K562 (cell line): ENCODE measurements around the gene UNC50.
"Not testable (repeated sequence)": the region's sequence is repeated elsewhere in the genome, so short reads cannot be mapped to it uniquely, and the experiment has no call there.

Experiments used
- BRCA1 ChIP-seq, 2 experiments: fragments of 450-650 bp in 1 of 2; sonication (generic) in 1 of 2; formaldehyde crosslinking in 1 of 2; IDR thresholded peaks; 2 replicates each; pipeline versions ENCODE4 v1.5.0 to v1.6.1; 2017 to 2020; ENCODE audit warnings: mild to moderate bottlenecking in 1 of 2, missing genetic modification reagents in 1 of 2
- EP300 ChIP-seq: IDR thresholded peaks from 2 replicates; pipeline ENCODE4 v1.6.1; 2012; ENCODE audit warnings: low read length, improper control_type of control experiment
- ESRRB ChIP-seq: fragments of 250-450 bp; sonication (Bioruptor Pico); IDR thresholded peaks from 2 replicates; pipeline ENCODE4 v1.5.0; 2020; ENCODE audit warnings: mild to moderate bottlenecking, moderate library complexity, borderline replicate concordance
- MEF2D ChIP-seq: conservative IDR thresholded peaks from 2 replicates; pipeline ENCODE4 v1.6.1; 2016; ENCODE audit warnings: low read depth, missing genetic modification characterization, missing compliant biosample characterization
- POLR2G ChIP-seq: fragments of 200-400 bp; formaldehyde crosslinking; IDR thresholded peaks from 2 replicates; pipeline ENCODE4 v1.6.1; 2017; ENCODE audit warnings: low read depth, mild to moderate bottlenecking, antibody characterized with exemption, low read length, moderate library complexity
- THRAP3 ChIP-seq: fragments of 450-650 bp; IDR thresholded peaks from 2 replicates; pipeline ENCODE4 v1.6.1; 2016; ENCODE audit warnings: mild to moderate bottlenecking, inconsistent platforms, borderline replicate concordance
- ZC3H4 ChIP-seq: sonication (generic); formaldehyde crosslinking; IDR thresholded peaks from 2 replicates; pipeline ENCODE4 v1.9.0; 2021; ENCODE audit warnings: missing genetic modification reagents, borderline replicate concordance
- ZNF324 ChIP-seq: fragments of 250-450 bp; sonication (Bioruptor Pico); IDR thresholded peaks from 2 replicates; pipeline ENCODE4 v1.4.0; 2020; ENCODE audit warnings: mild to moderate bottlenecking
- TF ChIP-seq, protein P1 (sequence below): sonication (generic); formaldehyde crosslinking; IDR thresholded peaks from 2 replicates; pipeline ENCODE4 v1.8.1; 2023; ENCODE audit warnings: mild to moderate bottlenecking, missing genetic modification reagents
- TF ChIP-seq, protein P2 (sequence below): fragments of 250-450 bp; sonication (Bioruptor Pico); IDR thresholded peaks from 2 replicates; pipeline ENCODE4 v1.5.0; 2022; ENCODE audit warnings: mild to moderate bottlenecking
- TF ChIP-seq, protein P3 (sequence below), 2 experiments: IDR thresholded peaks in 1 of 2; conservative IDR thresholded peaks in 1 of 2; 2 replicates each; pipeline ENCODE4 v1.6.1; 2016; ENCODE audit warnings: low read depth in 2 of 2, mild to moderate bottlenecking in 1 of 2, missing compliant biosample characterization in 1 of 2, missing genetic modification characterization in 1 of 2, moderate library complexity in 1 of 2

DNA sequence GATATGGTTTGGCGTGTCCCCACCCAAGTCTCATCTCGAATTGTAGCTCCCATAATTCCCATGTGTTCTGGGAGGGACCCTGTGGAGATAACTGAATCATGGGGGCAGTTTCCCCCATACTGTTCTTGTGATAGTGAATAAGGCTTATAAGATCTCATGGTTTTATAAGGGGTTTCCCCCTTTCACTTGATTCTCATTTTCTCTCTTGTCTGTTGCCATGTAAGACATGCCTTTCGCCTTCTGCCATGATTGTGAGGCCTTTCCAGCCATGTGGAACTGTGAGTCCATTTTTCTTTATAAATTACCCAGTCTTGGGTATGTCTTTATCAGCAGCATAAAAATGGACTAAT lies 51.1 kb downstream of the UNC50 start:
- TF ChIP-seq, protein P1, sequence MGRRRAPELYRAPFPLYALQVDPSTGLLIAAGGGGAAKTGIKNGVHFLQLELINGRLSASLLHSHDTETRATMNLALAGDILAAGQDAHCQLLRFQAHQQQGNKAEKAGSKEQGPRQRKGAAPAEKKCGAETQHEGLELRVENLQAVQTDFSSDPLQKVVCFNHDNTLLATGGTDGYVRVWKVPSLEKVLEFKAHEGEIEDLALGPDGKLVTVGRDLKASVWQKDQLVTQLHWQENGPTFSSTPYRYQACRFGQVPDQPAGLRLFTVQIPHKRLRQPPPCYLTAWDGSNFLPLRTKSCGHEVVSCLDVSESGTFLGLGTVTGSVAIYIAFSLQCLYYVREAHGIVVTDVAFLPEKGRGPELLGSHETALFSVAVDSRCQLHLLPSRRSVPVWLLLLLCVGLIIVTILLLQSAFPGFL (CRISPR knock-in tag) = not testable (repeated sequence)
- TF ChIP-seq BRCA1 (IDR thresholded peaks at IDR 0.05); BRCA1 (CRISPR knock-in tag; IDR thresholded peaks at IDR 0.05); THRAP3; MEF2D (tag); ESRRB (CRISPR knock-in tag); ZC3H4; ZNF324 (CRISPR knock-in tag); POLR2G; EP300: not testable (repeated sequence)
- TF ChIP-seq, protein P2, sequence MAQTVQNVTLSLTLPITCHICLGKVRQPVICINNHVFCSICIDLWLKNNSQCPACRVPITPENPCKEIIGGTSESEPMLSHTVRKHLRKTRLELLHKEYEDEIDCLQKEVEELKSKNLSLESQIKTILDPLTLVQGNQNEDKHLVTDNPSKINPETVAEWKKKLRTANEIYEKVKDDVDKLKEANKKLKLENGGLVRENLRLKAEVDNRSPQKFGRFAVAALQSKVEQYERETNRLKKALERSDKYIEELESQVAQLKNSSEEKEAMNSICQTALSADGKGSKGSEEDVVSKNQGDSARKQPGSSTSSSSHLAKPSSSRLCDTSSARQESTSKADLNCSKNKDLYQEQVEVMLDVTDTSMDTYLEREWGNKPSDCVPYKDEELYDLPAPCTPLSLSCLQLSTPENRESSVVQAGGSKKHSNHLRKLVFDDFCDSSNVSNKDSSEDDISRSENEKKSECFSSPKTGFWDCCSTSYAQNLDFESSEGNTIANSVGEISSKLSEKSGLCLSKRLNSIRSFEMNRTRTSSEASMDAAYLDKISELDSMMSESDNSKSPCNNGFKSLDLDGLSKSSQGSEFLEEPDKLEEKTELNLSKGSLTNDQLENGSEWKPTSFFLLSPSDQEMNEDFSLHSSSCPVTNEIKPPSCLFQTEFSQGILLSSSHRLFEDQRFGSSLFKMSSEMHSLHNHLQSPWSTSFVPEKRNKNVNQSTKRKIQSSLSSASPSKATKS (CRISPR knock-in tag) = not testable (repeated sequence)
- TF ChIP-seq, protein P3, sequence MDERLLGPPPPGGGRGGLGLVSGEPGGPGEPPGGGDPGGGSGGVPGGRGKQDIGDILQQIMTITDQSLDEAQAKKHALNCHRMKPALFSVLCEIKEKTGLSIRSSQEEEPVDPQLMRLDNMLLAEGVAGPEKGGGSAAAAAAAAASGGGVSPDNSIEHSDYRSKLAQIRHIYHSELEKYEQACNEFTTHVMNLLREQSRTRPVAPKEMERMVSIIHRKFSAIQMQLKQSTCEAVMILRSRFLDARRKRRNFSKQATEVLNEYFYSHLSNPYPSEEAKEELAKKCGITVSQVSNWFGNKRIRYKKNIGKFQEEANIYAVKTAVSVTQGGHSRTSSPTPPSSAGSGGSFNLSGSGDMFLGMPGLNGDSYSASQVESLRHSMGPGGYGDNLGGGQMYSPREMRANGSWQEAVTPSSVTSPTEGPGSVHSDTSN (CRISPR knock-in tag; IDR thresholded peaks at IDR 0.05; ENCODE audit: low read depth) = not testable (repeated sequence)
- TF ChIP-seq, protein P3 (tag; conservative IDR thresholded peaks at IDR 0.05; ENCODE audit: low read depth) = not testable (repeated sequence)
